K562 (cell line): ENCODE measurements around the gene IL4R. TPM values are rescaled to one million over a fixed set of nuclear protein-coding genes. Genes with fewer than 3 reads are reported as not detected.
A peak's percentile ranks its signal among the peaks of the same experiment; 100 is the strongest.

ENCODE experiments used
- ATAC-seq: fragments of 200-7000 bp; cut with Tn5 transposase; 3 replicates; pipeline ENCODE4 v1.9.1; 2020; ENCODE audit warnings: moderate library complexity
- BruUV-seq: library from RNA; stranded (reverse); fragments of 400-500 nt; replicated peaks from 2 replicates; lab custom pipeline; 2021; lab: Mats Ljungman, UMichigan
- CTCF ChIA-PET: fragments of 300-600 bp; formaldehyde crosslinking; extraction: SDS; loops from one replicate; lab custom pipeline; 2021; ENCODE audit warnings: low intra/inter-chr PET ratio; lab: Yijun Ruan, JAX
- POLR2A ChIA-PET: fragments of 300-600, 350-650 bp; sonication (Branson Sonifier 250); formaldehyde crosslinking; extraction: SDS; loops from one replicate; lab custom pipeline; 2021; ENCODE audit warnings: antibody characterized with exemption, inconsistent platforms; lab: Yijun Ruan, JAX
- DNase-seq, 4 experiments: peaks; one replicate each; pipeline versions ENCODE4 v3.0.0 to v3.0.0-alpha.2; 2011 to 2018; ENCODE audit warnings: low spot score in 3 of 4, mixed read lengths in 3 of 4; ENCODE audit errors: extremely low read depth in 1 of 4
- FAIRE-seq: peaks from 2 replicates; lab custom pipeline; 2011; peaks lifted over from hg19 to GRCh38; lab: Jason Lieb, UNC
- H2AFZ ChIP-seq: 2 replicates; pipeline ENCODE4 v1.6.0; 2011; ENCODE audit warnings: low read depth, low read length, control low read depth, inconsistent platforms
- H3K27ac ChIP-seq: fragments of 200-600 bp; 3 replicates; pipeline ENCODE4 v1.8.0; 2011; ENCODE audit warnings: low read depth, mild to moderate bottlenecking, control low read depth, inconsistent platforms, low read length, moderate library complexity, mixed read lengths; ENCODE audit errors: extremely low read depth
- H3K27me3 ChIP-seq, 2 experiments: fragments of 300-600 bp in 1 of 2; 2 replicates in 1 of 2; 3 replicates in 1 of 2; pipeline versions ENCODE4 v1.6.0 to v1.8.0; 2011; ENCODE audit warnings: inconsistent platforms in 2 of 2, low read length in 2 of 2, mild to moderate bottlenecking in 1 of 2, mixed read lengths in 1 of 2, moderate library complexity in 1 of 2; ENCODE audit not compliant: control insufficient read depth in 2 of 2, insufficient read depth in 2 of 2
- H3K36me3 ChIP-seq: fragments of 300-600 bp; 3 replicates; pipeline ENCODE4 v1.8.0; 2011; ENCODE audit warnings: mild to moderate bottlenecking, low read length, inconsistent platforms; ENCODE audit not compliant: control insufficient read depth, insufficient read depth
- H3K4me1 ChIP-seq, 2 experiments: fragments of 200-600 bp in 1 of 2; replicated peaks in 1 of 2; 2 replicates in 1 of 2; 3 replicates in 1 of 2; pipeline versions ENCODE4 v1.5.1 to v1.8.0; 2011; ENCODE audit warnings: inconsistent platforms in 2 of 2, low read length in 2 of 2, mild to moderate bottlenecking in 1 of 2, mixed read lengths in 1 of 2, moderate library complexity in 1 of 2; ENCODE audit not compliant: control insufficient read depth in 2 of 2, insufficient read depth in 2 of 2
- H3K4me2 ChIP-seq: 2 replicates; pipeline ENCODE4 v1.6.1; 2011; ENCODE audit warnings: low read length, control low read depth, inconsistent platforms, mixed read lengths; ENCODE audit not compliant: insufficient read depth
- H3K4me3 ChIP-seq: fragments of 200-600 bp; sonication (generic), shearing (Covaris generic); 2 replicates; pipeline ENCODE4 v1.5.1; 2016; ENCODE audit warnings: control low read depth, inconsistent platforms
- H3K79me2 ChIP-seq: fragments of 200-600 bp; 3 replicates; pipeline ENCODE4 v1.8.0; 2011; ENCODE audit warnings: low read length, inconsistent platforms; ENCODE audit not compliant: control insufficient read depth, insufficient read depth
- H3K9ac ChIP-seq, 2 experiments: 2 replicates each; pipeline versions ENCODE4 v1.6.0 to v1.6.1; 2011; ENCODE audit warnings: low read depth in 2 of 2, low read length in 2 of 2, control low read depth in 1 of 2, inconsistent platforms in 1 of 2, mild to moderate bottlenecking in 1 of 2, mixed read lengths in 1 of 2; ENCODE audit not compliant: insufficient read depth in 1 of 2
- H3K9me1 ChIP-seq: one replicate; pipeline ENCODE4 v1.6.0; 2011; ENCODE audit warnings: inconsistent platforms, mild to moderate bottlenecking, low read length, moderate library complexity; ENCODE audit not compliant: control insufficient read depth, insufficient read depth
- H3K9me3 ChIP-seq: replicated peaks from 2 replicates; pipeline ENCODE4 v1.5.1; 2011; ENCODE audit warnings: low read depth, low read length, inconsistent platforms; ENCODE audit not compliant: control insufficient read depth, insufficient read depth
- H4K20me1 ChIP-seq: replicated peaks from 2 replicates; pipeline ENCODE4 v1.6.1; 2011; ENCODE audit warnings: low read length, inconsistent platforms, mixed read lengths; ENCODE audit not compliant: control insufficient read depth, insufficient read depth
- PRDM10 ChIP-seq: fragments of 450-650 bp; IDR thresholded peaks from 2 replicates; pipeline ENCODE4 v1.6.1; 2018; ENCODE audit not compliant: partially characterized antibody
- WGBS: fragments of 100-300 bp; shearing (Covaris generic); methylation state at CpG from one replicate; pipeline ENCODE4 v1.1.6; 2016; ENCODE audit warnings: low coverage, mixed read lengths; ENCODE audit not compliant: insufficient coverage; ENCODE audit errors: missing lambda C conversion rate; 5-methylcytosine and 5-hydroxymethylcytosine counted together
- in situ Hi-C: fragments of 300-500 bp; cut with MboI; formaldehyde crosslinking; loops from 4 replicates; pipeline ENCODE4 v1.15.0; 2018; ENCODE audit warnings: inconsistent platforms, mixed read lengths
- intact Hi-C: fragments of 100-400 bp; cut with micrococcal nuclease; formaldehyde crosslinking; loops from 2 replicates; pipeline ENCODE4 v1.14.2; 2022
- polyA plus RNA-seq, 8 experiments: library from polyadenylated mRNA; depleted of rRNA in 4 of 8; stranded (reverse) in 5 of 8; unstranded in 3 of 8; fragments of >200 nt; fragmentation: Nextera tagmentation in 2 of 8; fragmentation: Illumina TruSeq in 1 of 8; extraction: Ambion mirVana in 2 of 8; extraction: Trizol in 1 of 8; gene quantifications; 2 replicates each; pipeline versions ENCODE4 v1.2.1 to v1.2.3, GENCODE V29; 2011 to 2014; ENCODE audit warnings: inconsistent platforms in 1 of 8, missing spikeins in 1 of 8
- total RNA-seq, 7 experiments: library from RNA; depleted of rRNA in 6 of 7; stranded (reverse); fragments of >200 nt in 6 of 7; fragmentation: Illumina TruSeq in 2 of 7; extraction: Trizol in 2 of 7; gene quantifications; 2 replicates each; pipeline versions ENCODE4 v1.2.1 to v1.2.3, GENCODE V29; 2011 to 2021; ENCODE audit warnings: low replicate concordance in 1 of 7
- TF ChIP-seq, protein P1 (sequence below): fragments of 450-650 bp; IDR thresholded peaks from 2 replicates; pipeline ENCODE4 v1.6.1; 2016; ENCODE audit warnings: mild to moderate bottlenecking, moderate library complexity

IL4R gene
- total and polyA plus RNA-seq, 9 of the 15 experiments (the other 6 are each of a cell fraction or from before 2014, with no cell fraction given) = 0.17 to 5.8 (median 3.3) TPM

DNA sequence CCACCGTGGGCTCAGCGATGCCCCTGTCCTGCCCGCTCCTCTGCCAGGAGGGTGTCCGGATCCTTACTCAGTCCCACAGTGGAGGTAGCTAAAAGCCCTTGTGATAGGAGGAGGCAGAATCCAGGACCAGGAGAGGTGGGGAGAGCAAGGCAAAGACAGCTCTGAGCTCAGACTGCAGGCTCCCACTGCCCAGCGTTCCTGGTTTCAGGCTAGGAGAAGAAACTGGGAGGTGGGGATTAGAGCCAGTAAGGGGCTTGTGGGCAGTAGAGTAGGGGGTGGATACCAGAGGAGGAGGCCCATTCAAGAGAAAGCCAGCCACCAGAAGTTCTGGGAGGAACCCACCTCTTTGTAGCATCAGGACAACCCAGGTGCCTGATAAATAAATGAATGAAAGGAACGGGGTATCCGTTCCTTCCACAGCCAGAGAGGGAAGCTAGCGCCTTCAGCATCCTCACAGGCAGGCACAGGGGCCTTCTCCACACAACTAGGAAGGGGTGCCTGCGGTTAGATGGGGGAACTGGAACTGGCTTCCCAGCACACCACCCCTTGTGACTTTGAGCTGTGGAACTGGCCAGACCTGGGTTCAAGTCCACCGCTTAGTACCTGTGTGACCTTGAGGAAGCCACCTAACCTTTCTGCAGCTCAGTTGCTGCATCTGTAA is 90.5 kb downstream of the IL4R start:
- no peak overlapping the region for H3K4me3 ChIP-seq
- H3K4me1 ChIP-seq = peaks cover 0 to 7% of the 10 kb centered on the region in 2 experiments; a peak in 4 of 5 replicates
- H4K20me1 ChIP-seq = peaks cover 4% of the 10 kb centered on the region; the same call in 1 of the 2 replicates
- ATAC-seq (no peak), FAIRE-seq (no peak), DNase-seq (no peak)
- intact Hi-C loops (no loop called here), in situ Hi-C loops (no loop called here)
- H3K27ac ChIP-seq = no peak overlapping the region
- H3K9me3 ChIP-seq = no peaks in the 10 kb centered on the region
- under 1% methylated on average over 10 of the region's 10 CpGs for WGBS
- POLR2A ChIA-PET = no interaction called here
- no TSS peak for BruUV-seq
- no peak overlapping the region for H3K4me2 ChIP-seq
- H2AFZ ChIP-seq = no peak overlapping the region
- peaks cover 2% of the 10 kb centered on the region for H3K9me1 ChIP-seq
- H3K36me3 ChIP-seq = no peaks in the 10 kb centered on the region
- CTCF ChIA-PET = no interaction called here
- TF ChIP-seq, protein P1, sequence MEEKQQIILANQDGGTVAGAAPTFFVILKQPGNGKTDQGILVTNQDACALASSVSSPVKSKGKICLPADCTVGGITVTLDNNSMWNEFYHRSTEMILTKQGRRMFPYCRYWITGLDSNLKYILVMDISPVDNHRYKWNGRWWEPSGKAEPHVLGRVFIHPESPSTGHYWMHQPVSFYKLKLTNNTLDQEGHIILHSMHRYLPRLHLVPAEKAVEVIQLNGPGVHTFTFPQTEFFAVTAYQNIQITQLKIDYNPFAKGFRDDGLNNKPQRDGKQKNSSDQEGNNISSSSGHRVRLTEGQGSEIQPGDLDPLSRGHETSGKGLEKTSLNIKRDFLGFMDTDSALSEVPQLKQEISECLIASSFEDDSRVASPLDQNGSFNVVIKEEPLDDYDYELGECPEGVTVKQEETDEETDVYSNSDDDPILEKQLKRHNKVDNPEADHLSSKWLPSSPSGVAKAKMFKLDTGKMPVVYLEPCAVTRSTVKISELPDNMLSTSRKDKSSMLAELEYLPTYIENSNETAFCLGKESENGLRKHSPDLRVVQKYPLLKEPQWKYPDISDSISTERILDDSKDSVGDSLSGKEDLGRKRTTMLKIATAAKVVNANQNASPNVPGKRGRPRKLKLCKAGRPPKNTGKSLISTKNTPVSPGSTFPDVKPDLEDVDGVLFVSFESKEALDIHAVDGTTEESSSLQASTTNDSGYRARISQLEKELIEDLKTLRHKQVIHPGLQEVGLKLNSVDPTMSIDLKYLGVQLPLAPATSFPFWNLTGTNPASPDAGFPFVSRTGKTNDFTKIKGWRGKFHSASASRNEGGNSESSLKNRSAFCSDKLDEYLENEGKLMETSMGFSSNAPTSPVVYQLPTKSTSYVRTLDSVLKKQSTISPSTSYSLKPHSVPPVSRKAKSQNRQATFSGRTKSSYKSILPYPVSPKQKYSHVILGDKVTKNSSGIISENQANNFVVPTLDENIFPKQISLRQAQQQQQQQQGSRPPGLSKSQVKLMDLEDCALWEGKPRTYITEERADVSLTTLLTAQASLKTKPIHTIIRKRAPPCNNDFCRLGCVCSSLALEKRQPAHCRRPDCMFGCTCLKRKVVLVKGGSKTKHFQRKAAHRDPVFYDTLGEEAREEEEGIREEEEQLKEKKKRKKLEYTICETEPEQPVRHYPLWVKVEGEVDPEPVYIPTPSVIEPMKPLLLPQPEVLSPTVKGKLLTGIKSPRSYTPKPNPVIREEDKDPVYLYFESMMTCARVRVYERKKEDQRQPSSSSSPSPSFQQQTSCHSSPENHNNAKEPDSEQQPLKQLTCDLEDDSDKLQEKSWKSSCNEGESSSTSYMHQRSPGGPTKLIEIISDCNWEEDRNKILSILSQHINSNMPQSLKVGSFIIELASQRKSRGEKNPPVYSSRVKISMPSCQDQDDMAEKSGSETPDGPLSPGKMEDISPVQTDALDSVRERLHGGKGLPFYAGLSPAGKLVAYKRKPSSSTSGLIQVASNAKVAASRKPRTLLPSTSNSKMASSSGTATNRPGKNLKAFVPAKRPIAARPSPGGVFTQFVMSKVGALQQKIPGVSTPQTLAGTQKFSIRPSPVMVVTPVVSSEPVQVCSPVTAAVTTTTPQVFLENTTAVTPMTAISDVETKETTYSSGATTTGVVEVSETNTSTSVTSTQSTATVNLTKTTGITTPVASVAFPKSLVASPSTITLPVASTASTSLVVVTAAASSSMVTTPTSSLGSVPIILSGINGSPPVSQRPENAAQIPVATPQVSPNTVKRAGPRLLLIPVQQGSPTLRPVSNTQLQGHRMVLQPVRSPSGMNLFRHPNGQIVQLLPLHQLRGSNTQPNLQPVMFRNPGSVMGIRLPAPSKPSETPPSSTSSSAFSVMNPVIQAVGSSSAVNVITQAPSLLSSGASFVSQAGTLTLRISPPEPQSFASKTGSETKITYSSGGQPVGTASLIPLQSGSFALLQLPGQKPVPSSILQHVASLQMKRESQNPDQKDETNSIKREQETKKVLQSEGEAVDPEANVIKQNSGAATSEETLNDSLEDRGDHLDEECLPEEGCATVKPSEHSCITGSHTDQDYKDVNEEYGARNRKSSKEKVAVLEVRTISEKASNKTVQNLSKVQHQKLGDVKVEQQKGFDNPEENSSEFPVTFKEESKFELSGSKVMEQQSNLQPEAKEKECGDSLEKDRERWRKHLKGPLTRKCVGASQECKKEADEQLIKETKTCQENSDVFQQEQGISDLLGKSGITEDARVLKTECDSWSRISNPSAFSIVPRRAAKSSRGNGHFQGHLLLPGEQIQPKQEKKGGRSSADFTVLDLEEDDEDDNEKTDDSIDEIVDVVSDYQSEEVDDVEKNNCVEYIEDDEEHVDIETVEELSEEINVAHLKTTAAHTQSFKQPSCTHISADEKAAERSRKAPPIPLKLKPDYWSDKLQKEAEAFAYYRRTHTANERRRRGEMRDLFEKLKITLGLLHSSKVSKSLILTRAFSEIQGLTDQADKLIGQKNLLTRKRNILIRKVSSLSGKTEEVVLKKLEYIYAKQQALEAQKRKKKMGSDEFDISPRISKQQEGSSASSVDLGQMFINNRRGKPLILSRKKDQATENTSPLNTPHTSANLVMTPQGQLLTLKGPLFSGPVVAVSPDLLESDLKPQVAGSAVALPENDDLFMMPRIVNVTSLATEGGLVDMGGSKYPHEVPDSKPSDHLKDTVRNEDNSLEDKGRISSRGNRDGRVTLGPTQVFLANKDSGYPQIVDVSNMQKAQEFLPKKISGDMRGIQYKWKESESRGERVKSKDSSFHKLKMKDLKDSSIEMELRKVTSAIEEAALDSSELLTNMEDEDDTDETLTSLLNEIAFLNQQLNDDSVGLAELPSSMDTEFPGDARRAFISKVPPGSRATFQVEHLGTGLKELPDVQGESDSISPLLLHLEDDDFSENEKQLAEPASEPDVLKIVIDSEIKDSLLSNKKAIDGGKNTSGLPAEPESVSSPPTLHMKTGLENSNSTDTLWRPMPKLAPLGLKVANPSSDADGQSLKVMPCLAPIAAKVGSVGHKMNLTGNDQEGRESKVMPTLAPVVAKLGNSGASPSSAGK = no peak
- TF ChIP-seq PRDM10 = peak; percentile 39
- H3K27me3 ChIP-seq = peaks cover 28 to 50% of the 10 kb centered on the region in 2 experiments
- no peaks in the 10 kb centered on the region for H3K79me2 ChIP-seq
- H3K9ac ChIP-seq = no peak overlapping the region
